GM15510 (cell line): ENCODE results near the gene DNM2.

Experiments used
- POLR2A ChIP-seq: IDR thresholded peaks from 3 replicates; pipeline ENCODE4 v1.6.1; 2011; ENCODE audit warnings: borderline replicate concordance; ENCODE audit not compliant: insufficient read length; ENCODE audit errors: extremely low read depth

The DNM2 gene

DNA sequence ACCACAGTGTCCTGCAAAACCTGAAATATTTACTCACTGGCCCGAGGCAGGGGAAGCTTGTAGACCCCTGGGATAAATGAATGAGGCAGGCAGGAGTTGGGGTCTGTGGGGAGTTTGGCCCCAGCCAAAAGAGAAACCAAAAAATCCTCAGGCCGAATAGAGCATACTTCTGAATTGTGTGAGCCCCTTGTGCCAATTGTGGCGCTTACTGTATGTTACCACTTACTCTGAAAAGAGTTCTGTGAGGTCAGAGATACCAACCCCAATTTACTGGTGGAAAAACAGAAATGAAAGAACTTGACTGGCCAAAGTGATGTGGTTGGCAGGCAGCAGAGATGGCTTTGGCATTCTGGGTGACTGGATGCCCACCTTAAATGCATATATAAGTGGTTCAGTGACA, 160.4 kb downstream of the DNM2 start:
- TF ChIP-seq POLR2A: no peak
